HepG2 (cell line): Measurements from ENCODE around the gene ZNF513. TPM values are rescaled to one million over a fixed set of nuclear protein-coding genes. Genes with fewer than 3 reads are reported as not detected.

Source experiments
- AKAP8 ChIP-seq: sonication (generic); formaldehyde crosslinking; IDR thresholded peaks from 2 replicates; pipeline ENCODE4 v1.5.1; 2020; ENCODE audit warnings: mild to moderate bottlenecking, missing genetic modification reagents
- MED8 ChIP-seq: sonication (generic); formaldehyde crosslinking; IDR thresholded peaks from 2 replicates; pipeline ENCODE4 v1.8.1; 2023; ENCODE audit warnings: mild to moderate bottlenecking, missing genetic modification reagents; ENCODE audit not compliant: insufficient replicate concordance
- NBN ChIP-seq: fragments of 450-650 bp; conservative IDR thresholded peaks from 2 replicates; pipeline ENCODE4 v1.6.1; 2017
- PAWR ChIP-seq: sonication (generic); formaldehyde crosslinking; IDR thresholded peaks from 2 replicates; pipeline ENCODE4 v1.4.0; 2020; ENCODE audit warnings: missing genetic modification reagents, mild to moderate bottlenecking, borderline replicate concordance
- PBX2 ChIP-seq: IDR thresholded peaks from 2 replicates; pipeline ENCODE4 v1.6.1; 2016; ENCODE audit warnings: control low read depth
- REXO4 ChIP-seq: sonication (generic); formaldehyde crosslinking; IDR thresholded peaks from 2 replicates; pipeline ENCODE4 v1.8.0; 2022; ENCODE audit warnings: missing genetic modification reagents, mild to moderate bottlenecking, borderline replicate concordance
- TAF15 ChIP-seq: fragments of 200-400 bp; formaldehyde crosslinking; IDR thresholded peaks from one replicate; pipeline ENCODE4 v1.6.1; 2018; ENCODE audit warnings: mild to moderate bottlenecking, low read depth, low read length; ENCODE audit not compliant: poor library complexity, severe bottlenecking
- TRIM22 ChIP-seq: fragments of 450-650 bp; IDR thresholded peaks from 2 replicates; pipeline ENCODE4 v1.6.1; 2017
- ZNF101 ChIP-seq: sonication (generic); formaldehyde crosslinking; IDR thresholded peaks from 2 replicates; pipeline ENCODE4 v1.4.0; 2020; ENCODE audit warnings: mild to moderate bottlenecking, low read depth, missing genetic modification reagents, borderline replicate concordance
- ZNF124 ChIP-seq: sonication (generic); formaldehyde crosslinking; IDR thresholded peaks from 2 replicates; pipeline ENCODE4 v1.4.0; 2020; ENCODE audit warnings: missing genetic modification reagents
- ZNF460 ChIP-seq: sonication (generic); formaldehyde crosslinking; IDR thresholded peaks from 2 replicates; pipeline ENCODE4 v1.5.1; 2020; ENCODE audit warnings: missing genetic modification reagents, mild to moderate bottlenecking, borderline replicate concordance
- ZNF501 ChIP-seq: sonication (generic); formaldehyde crosslinking; IDR thresholded peaks from 2 replicates; pipeline ENCODE4 v1.5.1; 2020; ENCODE audit warnings: mild to moderate bottlenecking, moderate library complexity, missing genetic modification reagents
- ZNF543 ChIP-seq: sonication (generic); formaldehyde crosslinking; IDR thresholded peaks from 2 replicates; pipeline ENCODE4 v1.4.0; 2020; ENCODE audit warnings: mild to moderate bottlenecking, missing genetic modification reagents
- ZNF790 ChIP-seq: sonication (generic); formaldehyde crosslinking; IDR thresholded peaks from 2 replicates; pipeline ENCODE4 v1.8.0; 2022; ENCODE audit warnings: missing genetic modification reagents, mild to moderate bottlenecking, borderline replicate concordance
- ZSCAN21 ChIP-seq: sonication (generic); formaldehyde crosslinking; IDR thresholded peaks from 2 replicates; pipeline ENCODE4 v1.8.0; 2022; ENCODE audit warnings: mild to moderate bottlenecking, missing genetic modification reagents, moderate library complexity, borderline replicate concordance
- polyA plus RNA-seq, 8 experiments: library from polyadenylated mRNA; depleted of rRNA in 3 of 8; stranded (reverse) in 7 of 8; unstranded in 1 of 8; fragments of >200 nt; fragmentation: Illumina TruSeq in 4 of 8; extraction: Trizol in 4 of 8; gene quantifications; 2 replicates each; pipeline versions ENCODE4 v1.2.1 to v1.2.3, GENCODE V29; 2011 to 2016; ENCODE audit warnings: low read depth in 4 of 8, missing spikeins in 1 of 8, mixed read lengths in 1 of 8; ENCODE audit not compliant: insufficient read depth in 1 of 8
- total RNA-seq, 5 experiments: library from RNA; depleted of rRNA; stranded (reverse); fragments of >200 nt; fragmentation: Illumina TruSeq; extraction: Trizol; gene quantifications; 2 replicates each; pipeline ENCODE4 v1.2.3, GENCODE V29; 2016; ENCODE audit warnings: low read depth in 1 of 5
- TF ChIP-seq, protein P1 (sequence below), 2 experiments: fragments of 450-650 bp in 1 of 2; sonication (generic) in 1 of 2; formaldehyde crosslinking in 1 of 2; IDR thresholded peaks; 2 replicates each; pipeline versions ENCODE4 v1.6.1 to v1.8.0; 2016 to 2022; ENCODE audit warnings: antibody characterized with exemption in 1 of 2, mild to moderate bottlenecking in 1 of 2, missing genetic modification reagents in 1 of 2

ZNF513 gene
- total and polyA plus RNA-seq, 2 of the 13 experiments (the other 11 are each of a cell fraction or from before 2014, with no cell fraction given): 4.9 to 6.3 TPM

DNA sequence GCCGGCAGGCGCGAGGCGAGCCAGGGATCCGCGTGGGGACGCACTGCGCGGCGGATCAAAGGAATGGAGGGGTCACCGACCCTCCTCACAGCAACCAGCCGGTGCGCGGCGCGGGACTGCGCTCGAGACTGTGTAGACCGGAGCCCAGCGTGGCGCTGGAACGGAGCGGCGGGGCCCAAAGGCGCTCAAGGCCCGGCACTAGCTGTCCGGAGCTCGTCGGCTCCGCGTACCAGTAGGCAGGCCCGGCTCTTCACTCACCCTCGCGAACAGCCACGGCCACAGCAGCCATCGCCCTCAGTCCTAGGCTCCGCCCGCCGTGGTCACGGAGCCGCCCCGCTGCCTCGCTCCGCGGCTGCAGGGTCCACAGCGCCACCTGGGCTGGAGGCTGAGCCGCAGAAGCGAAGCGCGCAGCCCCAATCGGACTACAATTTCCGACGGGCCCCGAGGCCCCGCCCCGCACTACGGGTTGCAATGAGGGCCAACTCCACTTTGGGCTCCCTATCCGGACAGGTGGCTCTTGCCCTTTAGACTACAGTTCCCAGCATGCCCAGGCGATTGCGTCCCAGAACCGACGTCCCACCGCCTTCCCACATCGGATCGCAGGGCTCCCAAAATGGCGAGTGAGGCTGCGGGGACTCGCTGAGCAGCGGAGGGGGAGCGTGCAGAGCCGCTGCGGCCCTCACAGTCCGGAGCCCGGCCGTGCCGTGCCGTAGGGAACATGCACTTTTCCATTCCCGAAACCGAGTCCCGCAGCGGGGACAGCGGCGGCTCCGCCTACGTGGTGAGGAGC, 10.3 kb downstream of the ZNF513 start, which contains the start of the genes EIF2B4 and SNX17 (continued):
- TF ChIP-seq PAWR: no peak
- TF ChIP-seq ZNF460: no peak; the same call in 1 of the 2 replicates
- TF ChIP-seq TAF15: peak; percentile 59
- peak; percentile 48 for TF ChIP-seq ZNF543 (CRISPR knock-in tag)
- TF ChIP-seq AKAP8 (CRISPR knock-in tag): peak; percentile 93
- TF ChIP-seq ZNF101 (CRISPR knock-in tag): peak; percentile 21; the same call in 1 of the 2 replicates
- no peak for TF ChIP-seq NBN
- TF ChIP-seq REXO4 (CRISPR knock-in tag): no peak; the same call in 1 of the 2 replicates
- TF ChIP-seq ZSCAN21 (CRISPR knock-in tag): peak; percentile 18; the same call in 1 of the 2 replicates
- no peak for TF ChIP-seq TRIM22
- peak; percentile 95; the same call in 1 of the 2 replicates for TF ChIP-seq ZNF124
- peak; percentile 99 for TF ChIP-seq ZNF501 (CRISPR knock-in tag)
- TF ChIP-seq, protein P1, sequence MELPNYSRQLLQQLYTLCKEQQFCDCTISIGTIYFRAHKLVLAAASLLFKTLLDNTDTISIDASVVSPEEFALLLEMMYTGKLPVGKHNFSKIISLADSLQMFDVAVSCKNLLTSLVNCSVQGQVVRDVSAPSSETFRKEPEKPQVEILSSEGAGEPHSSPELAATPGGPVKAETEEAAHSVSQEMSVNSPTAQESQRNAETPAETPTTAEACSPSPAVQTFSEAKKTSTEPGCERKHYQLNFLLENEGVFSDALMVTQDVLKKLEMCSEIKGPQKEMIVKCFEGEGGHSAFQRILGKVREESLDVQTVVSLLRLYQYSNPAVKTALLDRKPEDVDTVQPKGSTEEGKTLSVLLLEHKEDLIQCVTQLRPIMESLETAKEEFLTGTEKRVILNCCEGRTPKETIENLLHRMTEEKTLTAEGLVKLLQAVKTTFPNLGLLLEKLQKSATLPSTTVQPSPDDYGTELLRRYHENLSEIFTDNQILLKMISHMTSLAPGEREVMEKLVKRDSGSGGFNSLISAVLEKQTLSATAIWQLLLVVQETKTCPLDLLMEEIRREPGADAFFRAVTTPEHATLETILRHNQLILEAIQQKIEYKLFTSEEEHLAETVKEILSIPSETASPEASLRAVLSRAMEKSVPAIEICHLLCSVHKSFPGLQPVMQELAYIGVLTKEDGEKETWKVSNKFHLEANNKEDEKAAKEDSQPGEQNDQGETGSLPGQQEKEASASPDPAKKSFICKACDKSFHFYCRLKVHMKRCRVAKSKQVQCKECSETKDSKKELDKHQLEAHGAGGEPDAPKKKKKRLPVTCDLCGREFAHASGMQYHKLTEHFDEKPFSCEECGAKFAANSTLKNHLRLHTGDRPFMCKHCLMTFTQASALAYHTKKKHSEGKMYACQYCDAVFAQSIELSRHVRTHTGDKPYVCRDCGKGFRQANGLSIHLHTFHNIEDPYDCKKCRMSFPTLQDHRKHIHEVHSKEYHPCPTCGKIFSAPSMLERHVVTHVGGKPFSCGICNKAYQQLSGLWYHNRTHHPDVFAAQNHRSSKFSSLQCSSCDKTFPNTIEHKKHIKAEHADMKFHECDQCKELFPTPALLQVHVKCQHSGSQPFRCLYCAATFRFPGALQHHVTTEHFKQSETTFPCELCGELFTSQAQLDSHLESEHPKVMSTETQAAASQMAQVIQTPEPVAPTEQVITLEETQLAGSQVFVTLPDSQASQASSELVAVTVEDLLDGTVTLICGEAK (IDR thresholded peaks at IDR 0.05): no peak
- TF ChIP-seq, protein P1 (CRISPR knock-in tag; IDR thresholded peaks at IDR 0.05): peak; percentile 90
- TF ChIP-seq MED8 (CRISPR knock-in tag): peak; percentile 95
- TF ChIP-seq PBX2 (CRISPR knock-in tag): peak; percentile 18; the same call in 1 of the 2 replicates
- TF ChIP-seq ZNF790 (CRISPR knock-in tag): no peak; the same call in 1 of the 2 replicates
